ENCODE measurements around the gene RAB11FIP3.

DNA sequence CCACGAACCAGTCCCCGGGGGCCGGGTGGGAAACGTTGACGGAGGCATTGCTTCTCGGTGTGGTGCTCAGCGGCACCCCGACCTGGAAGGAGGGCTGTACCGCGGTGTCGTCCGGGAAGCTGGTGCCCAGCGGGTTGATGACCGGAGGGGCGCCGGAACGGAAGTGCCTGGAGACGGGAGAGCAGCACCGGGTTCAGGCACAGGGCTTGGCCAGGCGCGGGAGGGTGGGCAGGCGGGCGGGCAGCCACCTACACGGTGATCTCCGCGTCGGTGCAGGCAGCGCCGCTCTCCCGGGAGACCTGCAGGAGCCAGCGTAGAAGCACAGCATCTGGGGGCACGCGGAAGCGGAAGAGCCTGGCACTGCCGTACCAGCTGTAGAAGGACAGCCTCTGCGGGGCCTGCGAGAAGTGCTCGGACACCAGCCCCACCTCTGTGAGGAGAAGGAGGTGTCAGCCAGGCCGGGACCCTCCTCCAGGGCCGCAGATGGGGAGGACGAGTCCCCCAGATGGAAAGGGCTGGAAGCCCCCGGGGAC, 48.0 kb upstream of the RAB11FIP3 start:
- TF ChIP-seq EZH2 (optimal IDR thresholded peaks at IDR 0.05; ENCODE audit: low read depth, low read length): no peak
- no peak for TF ChIP-seq EZH2phosphoT487 (IDR thresholded peaks at IDR 0.05; ENCODE audit: low read length)
- TF ChIP-seq, protein P1, sequence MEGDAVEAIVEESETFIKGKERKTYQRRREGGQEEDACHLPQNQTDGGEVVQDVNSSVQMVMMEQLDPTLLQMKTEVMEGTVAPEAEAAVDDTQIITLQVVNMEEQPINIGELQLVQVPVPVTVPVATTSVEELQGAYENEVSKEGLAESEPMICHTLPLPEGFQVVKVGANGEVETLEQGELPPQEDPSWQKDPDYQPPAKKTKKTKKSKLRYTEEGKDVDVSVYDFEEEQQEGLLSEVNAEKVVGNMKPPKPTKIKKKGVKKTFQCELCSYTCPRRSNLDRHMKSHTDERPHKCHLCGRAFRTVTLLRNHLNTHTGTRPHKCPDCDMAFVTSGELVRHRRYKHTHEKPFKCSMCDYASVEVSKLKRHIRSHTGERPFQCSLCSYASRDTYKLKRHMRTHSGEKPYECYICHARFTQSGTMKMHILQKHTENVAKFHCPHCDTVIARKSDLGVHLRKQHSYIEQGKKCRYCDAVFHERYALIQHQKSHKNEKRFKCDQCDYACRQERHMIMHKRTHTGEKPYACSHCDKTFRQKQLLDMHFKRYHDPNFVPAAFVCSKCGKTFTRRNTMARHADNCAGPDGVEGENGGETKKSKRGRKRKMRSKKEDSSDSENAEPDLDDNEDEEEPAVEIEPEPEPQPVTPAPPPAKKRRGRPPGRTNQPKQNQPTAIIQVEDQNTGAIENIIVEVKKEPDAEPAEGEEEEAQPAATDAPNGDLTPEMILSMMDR (IDR thresholded peaks at IDR 0.05; ENCODE audit: low read length): no peak
